WTC11 (cell line): Measurements from ENCODE around the gene GCKR. TPM values are rescaled to one million over a fixed set of nuclear protein-coding genes. Genes with fewer than 3 reads are reported as not detected.

Experiments used
- ATAC-seq: fragments of 200-7000 bp; cut with Tn5 transposase; 2 replicates; pipeline ENCODE4 v1.10.0; 2021; ENCODE audit warnings: mild to moderate bottlenecking, moderate library complexity
- CTCF ChIA-PET: fragments of 300-600 bp; sonication (Branson Sonifier 250); formaldehyde crosslinking; loops from one replicate; lab custom pipeline; 2021; ENCODE audit warnings: antibody characterized with exemption; lab: Charles Lee
- POLR2A ChIA-PET: fragments of 350-600 bp; sonication (Branson Sonifier 250); formaldehyde crosslinking; loops from one replicate; lab custom pipeline; 2021; ENCODE audit warnings: antibody characterized with exemption; lab: Charles Lee
- DNase-seq: peaks from one replicate; pipeline ENCODE4 v3.0.0; 2021; ENCODE audit warnings: low spot score
- H3K27ac Mint-ChIP-seq: 2 replicates; pipeline ENCODE4 v1.8.0; 2021; ENCODE audit warnings: mixed read lengths
- H3K27me3 Mint-ChIP-seq: 2 replicates; pipeline ENCODE4 v1.8.0; 2021; ENCODE audit warnings: low read depth, mild to moderate bottlenecking, moderate library complexity, mixed read lengths
- H3K36me3 Mint-ChIP-seq: 2 replicates; pipeline ENCODE4 v1.8.0; 2021; ENCODE audit warnings: mixed read lengths
- H3K4me1 Mint-ChIP-seq: 2 replicates; pipeline ENCODE4 v1.8.0; 2022; ENCODE audit warnings: mixed read lengths
- H3K4me3 Mint-ChIP-seq: 2 replicates; pipeline ENCODE4 v1.8.0; 2021; ENCODE audit warnings: mild to moderate bottlenecking, moderate library complexity, mixed read lengths
- H3K9me3 Mint-ChIP-seq: 2 replicates; pipeline ENCODE4 v1.8.0; 2021; ENCODE audit warnings: mixed read lengths
- ATF3 ChIP-seq: sonication (generic); formaldehyde crosslinking; conservative IDR thresholded peaks from 2 replicates; pipeline ENCODE4 v1.8.1; 2022; ENCODE audit warnings: mild to moderate bottlenecking, missing genetic modification reagents
- ATF6 ChIP-seq: sonication (generic); formaldehyde crosslinking; IDR thresholded peaks from 2 replicates; pipeline ENCODE4 v1.8.1; 2023; ENCODE audit warnings: mild to moderate bottlenecking, missing genetic modification reagents
- CDX4 ChIP-seq: fragments of 250-450 bp; sonication (Bioruptor Pico); IDR thresholded peaks from 2 replicates; pipeline ENCODE4 v1.9.0; 2021; ENCODE audit warnings: moderate library complexity, mild to moderate bottlenecking, inconsistent platforms, borderline replicate concordance
- CREM ChIP-seq: sonication (generic); formaldehyde crosslinking; IDR thresholded peaks from 2 replicates; pipeline ENCODE4 v1.8.1; 2022; ENCODE audit warnings: mild to moderate bottlenecking, missing genetic modification reagents, moderate library complexity
- ESRRA ChIP-seq: sonication (generic); formaldehyde crosslinking; IDR thresholded peaks from 2 replicates; pipeline ENCODE4 v1.8.1; 2022; ENCODE audit warnings: mild to moderate bottlenecking, missing genetic modification reagents, borderline replicate concordance
- ETV6 ChIP-seq: sonication (generic); formaldehyde crosslinking; IDR thresholded peaks from 2 replicates; pipeline ENCODE4 v1.8.1; 2022; ENCODE audit warnings: mild to moderate bottlenecking, missing genetic modification reagents
- FOXJ3 ChIP-seq: sonication (generic); formaldehyde crosslinking; IDR thresholded peaks from 2 replicates; pipeline ENCODE4 v1.9.0; 2021; ENCODE audit warnings: missing genetic modification reagents, mild to moderate bottlenecking, borderline replicate concordance
- FOXP1 ChIP-seq: sonication (generic); formaldehyde crosslinking; IDR thresholded peaks from 2 replicates; pipeline ENCODE4 v1.8.0; 2022; ENCODE audit warnings: missing genetic modification reagents, mild to moderate bottlenecking, moderate library complexity, borderline replicate concordance
- NFE2L1 ChIP-seq: sonication (generic); formaldehyde crosslinking; IDR thresholded peaks from 2 replicates; pipeline ENCODE4 v1.8.1; 2023; ENCODE audit warnings: missing genetic modification reagents
- NFYB ChIP-seq: sonication (generic); formaldehyde crosslinking; conservative IDR thresholded peaks from 2 replicates; pipeline ENCODE4 v1.8.0; 2022; ENCODE audit warnings: low read depth, missing genetic modification reagents
- NR3C1 ChIP-seq: sonication (generic); formaldehyde crosslinking; conservative IDR thresholded peaks from 2 replicates; pipeline ENCODE4 v1.8.1; 2023; ENCODE audit warnings: low read depth, mild to moderate bottlenecking, missing genetic modification reagents
- SMAD4 ChIP-seq: sonication (generic); formaldehyde crosslinking; IDR thresholded peaks from 2 replicates; pipeline ENCODE4 v1.8.0; 2022; ENCODE audit warnings: mild to moderate bottlenecking, missing genetic modification reagents
- ZNF121 ChIP-seq: sonication (generic); formaldehyde crosslinking; IDR thresholded peaks from 2 replicates; pipeline ENCODE4 v1.8.0; 2023; ENCODE audit warnings: missing genetic modification reagents
- ZNF423 ChIP-seq: fragments of 250-450 bp; sonication (Bioruptor Pico); IDR thresholded peaks from 2 replicates; pipeline ENCODE4 v2.1.2; 2022; ENCODE audit warnings: mild to moderate bottlenecking, moderate library complexity
- ZNF671 ChIP-seq: fragments of 250-450 bp; sonication (Bioruptor Pico); IDR thresholded peaks from 2 replicates; pipeline ENCODE4 v1.8.0; 2021; ENCODE audit warnings: mild to moderate bottlenecking
- total RNA-seq: library from RNA; stranded (reverse); gene quantifications from 3 replicates; pipeline ENCODE4 v1.2.3, GENCODE V29; 2021
- TF ChIP-seq, protein P1 (sequence below): sonication (generic); formaldehyde crosslinking; IDR thresholded peaks from 2 replicates; pipeline ENCODE4 v1.8.0; 2023; ENCODE audit warnings: mild to moderate bottlenecking, missing genetic modification reagents
- TF ChIP-seq, protein P2 (sequence below): sonication (generic); formaldehyde crosslinking; IDR thresholded peaks from 2 replicates; pipeline ENCODE4 v1.8.0; 2022; ENCODE audit warnings: mild to moderate bottlenecking, missing genetic modification reagents
- TF ChIP-seq, protein P3 (sequence below): fragments of 250-450 bp; sonication (Bioruptor Pico); IDR thresholded peaks from 2 replicates; pipeline ENCODE4 v1.9.0; 2021; ENCODE audit warnings: mild to moderate bottlenecking

GCKR gene
- total RNA-seq, 1 experiment from 2014 or later: 0.72 TPM

- no peak overlapping the region for H3K27ac Mint-ChIP-seq
- TF ChIP-seq CREM (CRISPR knock-in tag) (no peak), NFE2L1 (CRISPR knock-in tag) (no peak), ATF6 (CRISPR knock-in tag) (no peak), SMAD4 (CRISPR knock-in tag) (no peak), ZNF671 (CRISPR knock-in tag) (no peak)
- TF ChIP-seq, protein P1, sequence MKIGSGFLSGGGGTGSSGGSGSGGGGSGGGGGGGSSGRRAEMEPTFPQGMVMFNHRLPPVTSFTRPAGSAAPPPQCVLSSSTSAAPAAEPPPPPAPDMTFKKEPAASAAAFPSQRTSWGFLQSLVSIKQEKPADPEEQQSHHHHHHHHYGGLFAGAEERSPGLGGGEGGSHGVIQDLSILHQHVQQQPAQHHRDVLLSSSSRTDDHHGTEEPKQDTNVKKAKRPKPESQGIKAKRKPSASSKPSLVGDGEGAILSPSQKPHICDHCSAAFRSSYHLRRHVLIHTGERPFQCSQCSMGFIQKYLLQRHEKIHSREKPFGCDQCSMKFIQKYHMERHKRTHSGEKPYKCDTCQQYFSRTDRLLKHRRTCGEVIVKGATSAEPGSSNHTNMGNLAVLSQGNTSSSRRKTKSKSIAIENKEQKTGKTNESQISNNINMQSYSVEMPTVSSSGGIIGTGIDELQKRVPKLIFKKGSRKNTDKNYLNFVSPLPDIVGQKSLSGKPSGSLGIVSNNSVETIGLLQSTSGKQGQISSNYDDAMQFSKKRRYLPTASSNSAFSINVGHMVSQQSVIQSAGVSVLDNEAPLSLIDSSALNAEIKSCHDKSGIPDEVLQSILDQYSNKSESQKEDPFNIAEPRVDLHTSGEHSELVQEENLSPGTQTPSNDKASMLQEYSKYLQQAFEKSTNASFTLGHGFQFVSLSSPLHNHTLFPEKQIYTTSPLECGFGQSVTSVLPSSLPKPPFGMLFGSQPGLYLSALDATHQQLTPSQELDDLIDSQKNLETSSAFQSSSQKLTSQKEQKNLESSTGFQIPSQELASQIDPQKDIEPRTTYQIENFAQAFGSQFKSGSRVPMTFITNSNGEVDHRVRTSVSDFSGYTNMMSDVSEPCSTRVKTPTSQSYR: no peak
- no peak overlapping the region for H3K4me3 Mint-ChIP-seq
- ChIA-PET POLR2A (no interaction called here), CTCF (interaction anchor here (0.7 kb wide), 1 partner anchor 868 kb away, joined by 3 read pairs; no protein-coding TSS in a partner anchor)
- H3K9me3 Mint-ChIP-seq: peaks cover 24% of the 10 kb centered on the region
- no peaks in the 10 kb centered on the region for H3K4me1 Mint-ChIP-seq
- H3K36me3 Mint-ChIP-seq: peaks cover 9% of the 10 kb centered on the region
- peaks cover 2% of the 10 kb centered on the region; the same call in 1 of the 2 replicates for H3K27me3 Mint-ChIP-seq
- DNase-seq (no peak), ATAC-seq (no peak)
Observed at GRCh38 chr2:27545348-27546141, 48.9 kb downstream of the GCKR start.

GRCh38 chr2:27549303-27549702 lies 52.7 kb downstream of the GCKR start:
- no peak for DNase-seq
- no peak overlapping the region for H3K27ac Mint-ChIP-seq
- peaks cover 9% of the 10 kb centered on the region for H3K36me3 Mint-ChIP-seq
- CTCF ChIA-PET: no interaction called here
- H3K4me1 Mint-ChIP-seq: no peaks in the 10 kb centered on the region
- POLR2A ChIA-PET: no interaction called here
- peaks cover 20% of the 10 kb centered on the region for H3K9me3 Mint-ChIP-seq
- no peak overlapping the region for H3K4me3 Mint-ChIP-seq
- peaks cover 20% of the 10 kb centered on the region for H3K27me3 Mint-ChIP-seq
- ATAC-seq: no peak
- TF ChIP-seq, protein P2, sequence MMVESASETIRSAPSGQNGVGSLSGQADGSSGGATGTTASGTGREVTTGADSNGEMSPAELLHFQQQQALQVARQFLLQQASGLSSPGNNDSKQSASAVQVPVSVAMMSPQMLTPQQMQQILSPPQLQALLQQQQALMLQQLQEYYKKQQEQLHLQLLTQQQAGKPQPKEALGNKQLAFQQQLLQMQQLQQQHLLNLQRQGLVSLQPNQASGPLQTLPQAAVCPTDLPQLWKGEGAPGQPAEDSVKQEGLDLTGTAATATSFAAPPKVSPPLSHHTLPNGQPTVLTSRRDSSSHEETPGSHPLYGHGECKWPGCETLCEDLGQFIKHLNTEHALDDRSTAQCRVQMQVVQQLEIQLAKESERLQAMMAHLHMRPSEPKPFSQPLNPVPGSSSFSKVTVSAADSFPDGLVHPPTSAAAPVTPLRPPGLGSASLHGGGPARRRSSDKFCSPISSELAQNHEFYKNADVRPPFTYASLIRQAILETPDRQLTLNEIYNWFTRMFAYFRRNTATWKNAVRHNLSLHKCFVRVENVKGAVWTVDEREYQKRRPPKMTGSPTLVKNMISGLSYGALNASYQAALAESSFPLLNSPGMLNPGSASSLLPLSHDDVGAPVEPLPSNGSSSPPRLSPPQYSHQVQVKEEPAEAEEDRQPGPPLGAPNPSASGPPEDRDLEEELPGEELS (CRISPR knock-in tag): no peak
- TF ChIP-seq, protein P1: no peak
- TF ChIP-seq ESRRA (CRISPR knock-in tag) (no peak), ZNF121 (CRISPR knock-in tag) (no peak), CDX4 (CRISPR knock-in tag) (no peak), ETV6 (CRISPR knock-in tag) (no peak), ZNF423 (CRISPR knock-in tag) (no peak), NFYB (no peak), FOXP1 (no peak), FOXJ3 (CRISPR knock-in tag) (no peak), ATF3 (CRISPR knock-in tag) (no peak), NR3C1 (CRISPR knock-in tag) (no peak), ATF6 (CRISPR knock-in tag) (no peak)
- TF ChIP-seq, protein P3, sequence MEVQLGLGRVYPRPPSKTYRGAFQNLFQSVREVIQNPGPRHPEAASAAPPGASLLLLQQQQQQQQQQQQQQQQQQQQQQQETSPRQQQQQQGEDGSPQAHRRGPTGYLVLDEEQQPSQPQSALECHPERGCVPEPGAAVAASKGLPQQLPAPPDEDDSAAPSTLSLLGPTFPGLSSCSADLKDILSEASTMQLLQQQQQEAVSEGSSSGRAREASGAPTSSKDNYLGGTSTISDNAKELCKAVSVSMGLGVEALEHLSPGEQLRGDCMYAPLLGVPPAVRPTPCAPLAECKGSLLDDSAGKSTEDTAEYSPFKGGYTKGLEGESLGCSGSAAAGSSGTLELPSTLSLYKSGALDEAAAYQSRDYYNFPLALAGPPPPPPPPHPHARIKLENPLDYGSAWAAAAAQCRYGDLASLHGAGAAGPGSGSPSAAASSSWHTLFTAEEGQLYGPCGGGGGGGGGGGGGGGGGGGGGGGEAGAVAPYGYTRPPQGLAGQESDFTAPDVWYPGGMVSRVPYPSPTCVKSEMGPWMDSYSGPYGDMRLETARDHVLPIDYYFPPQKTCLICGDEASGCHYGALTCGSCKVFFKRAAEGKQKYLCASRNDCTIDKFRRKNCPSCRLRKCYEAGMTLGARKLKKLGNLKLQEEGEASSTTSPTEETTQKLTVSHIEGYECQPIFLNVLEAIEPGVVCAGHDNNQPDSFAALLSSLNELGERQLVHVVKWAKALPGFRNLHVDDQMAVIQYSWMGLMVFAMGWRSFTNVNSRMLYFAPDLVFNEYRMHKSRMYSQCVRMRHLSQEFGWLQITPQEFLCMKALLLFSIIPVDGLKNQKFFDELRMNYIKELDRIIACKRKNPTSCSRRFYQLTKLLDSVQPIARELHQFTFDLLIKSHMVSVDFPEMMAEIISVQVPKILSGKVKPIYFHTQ (CRISPR knock-in tag): no peak
